Activated CD8-positive, alpha-beta memory T cell treated with anti-CD3 and anti-CD28 coated beads, Interleukin-2, amount 10 ng/mL, durations not matched to agents 7 days and 5 days (primary cell): Measurements from ENCODE around the gene AMN. TPM values are rescaled to one million over a fixed set of nuclear protein-coding genes. Genes with fewer than 3 reads are reported as not detected.

Source experiments
- ATAC-seq: fragments of 150-1000 bp; cut with Tn5 transposase; one replicate; pipeline ENCODE4 v1.10.0; 2021; ENCODE audit warnings: moderate library complexity
- CTCF ChIA-PET: fragments of 350-600 bp; sonication (Branson Sonifier 250); formaldehyde crosslinking; loops from one replicate; lab custom pipeline; 2021; ENCODE audit warnings: antibody characterized with exemption; lab: Charles Lee
- DNase-seq: peaks from one replicate; pipeline ENCODE4 v3.0.0-alpha.2; 2020
- H3K27ac Mint-ChIP-seq: one replicate; pipeline ENCODE4 v1.8.0; 2021; ENCODE audit warnings: mild to moderate bottlenecking, mixed read lengths
- H3K27me3 Mint-ChIP-seq: one replicate; pipeline ENCODE4 v1.8.0; 2021; ENCODE audit warnings: mixed read lengths
- H3K36me3 Mint-ChIP-seq: one replicate; pipeline ENCODE4 v1.8.0; 2021; ENCODE audit warnings: mild to moderate bottlenecking, mixed read lengths
- H3K4me1 Mint-ChIP-seq: one replicate; pipeline ENCODE4 v1.8.0; 2021; ENCODE audit warnings: mixed read lengths
- H3K4me3 Mint-ChIP-seq: one replicate; pipeline ENCODE4 v1.8.0; 2021; ENCODE audit warnings: mild to moderate bottlenecking, moderate library complexity, mixed read lengths
- H3K9me3 Mint-ChIP-seq: one replicate; pipeline ENCODE4 v1.8.0; 2022; ENCODE audit warnings: low read depth, mixed read lengths
- total RNA-seq, 2 experiments: library from RNA; stranded (reverse); gene quantifications; one replicate each; pipeline ENCODE4 v1.2.3, GENCODE V29; 2021

AMN gene
- total RNA-seq, 2 experiments from 2014 or later = 0.35 to 0.53 TPM

- Mint-ChIP-seq H3K27ac (no peak overlapping the region), H3K4me1 (no peaks in the 10 kb centered on the region), H3K36me3 (no peaks in the 10 kb centered on the region), H3K27me3 (no peaks in the 10 kb centered on the region), H3K9me3 (no peaks in the 10 kb centered on the region), H3K4me3 (no peak overlapping the region)
- CTCF ChIA-PET = no interaction called here
- no peak for DNase-seq
- ATAC-seq = no peak
Observed at GRCh38 chr14:102940729-102941362, 18.4 kb downstream of the AMN start.

GRCh38 chr14:102941419-102942011 lies 19.1 kb downstream of the AMN start:
- no peak for ATAC-seq
- Mint-ChIP-seq H3K4me1 (peaks cover 3% of the 10 kb centered on the region), H3K9me3 (no peaks in the 10 kb centered on the region), H3K27ac (no peak overlapping the region), H3K27me3 (no peaks in the 10 kb centered on the region), H3K36me3 (no peaks in the 10 kb centered on the region), H3K4me3 (no peak overlapping the region)
- CTCF ChIA-PET = no interaction called here
- DNase-seq = no peak

- Mint-ChIP-seq H3K9me3 (no peaks in the 10 kb centered on the region), H3K4me1 (peaks cover 7% of the 10 kb centered on the region), H3K27ac (no peak overlapping the region), H3K27me3 (no peaks in the 10 kb centered on the region), H3K36me3 (no peaks in the 10 kb centered on the region), H3K4me3 (no peak overlapping the region)
- no peak for DNase-seq
- ATAC-seq = no peak
- CTCF ChIA-PET = no interaction called here
Observed at GRCh38 chr14:102942069-102942468, 19.6 kb downstream of the AMN start.

GRCh38 chr14:102943454-102943853 lies 21.0 kb downstream of the AMN start:
- no peak for DNase-seq
- H3K4me1 Mint-ChIP-seq = peaks cover 11% of the 10 kb centered on the region
- CTCF ChIA-PET = no interaction called here
- no peak overlapping the region for H3K27ac Mint-ChIP-seq
- no peak for ATAC-seq
- H3K4me3 Mint-ChIP-seq = no peak overlapping the region
- no peaks in the 10 kb centered on the region for H3K36me3 Mint-ChIP-seq
- H3K27me3 Mint-ChIP-seq = no peaks in the 10 kb centered on the region
- no peaks in the 10 kb centered on the region for H3K9me3 Mint-ChIP-seq

- Mint-ChIP-seq H3K4me1 (peaks cover 15% of the 10 kb centered on the region), H3K9me3 (no peaks in the 10 kb centered on the region), H3K4me3 (no peak overlapping the region), H3K36me3 (no peaks in the 10 kb centered on the region), H3K27me3 (no peaks in the 10 kb centered on the region), H3K27ac (no peak overlapping the region)
- ATAC-seq (no peak), DNase-seq (no peak)
- CTCF ChIA-PET = no interaction called here
Observed at GRCh38 chr14:102943979-102944378, 21.5 kb downstream of the AMN start.

- H3K27me3 Mint-ChIP-seq = no peaks in the 10 kb centered on the region
- ATAC-seq (no peak), DNase-seq (no peak)
- CTCF ChIA-PET = no interaction called here
- H3K4me1 Mint-ChIP-seq = peaks cover 22% of the 10 kb centered on the region
- H3K9me3 Mint-ChIP-seq = no peaks in the 10 kb centered on the region
- no peaks in the 10 kb centered on the region for H3K36me3 Mint-ChIP-seq
- H3K27ac Mint-ChIP-seq = no peak overlapping the region
- H3K4me3 Mint-ChIP-seq = no peak overlapping the region
Observed at GRCh38 chr14:102944448-102945330, 22.2 kb downstream of the AMN start.

GRCh38 chr14:102945346-102946130 lies 23.1 kb downstream of the AMN start:
- H3K9me3 Mint-ChIP-seq = no peaks in the 10 kb centered on the region
- CTCF ChIA-PET = no interaction called here

GRCh38 chr14:102947321-102948103 lies 25.0 kb downstream of the AMN start:
- H3K9me3 Mint-ChIP-seq = no peaks in the 10 kb centered on the region
- no peaks in the 10 kb centered on the region for H3K27me3 Mint-ChIP-seq
- no peak for ATAC-seq
- H3K4me1 Mint-ChIP-seq = peaks cover 22% of the 10 kb centered on the region
- no peak for DNase-seq
- H3K27ac Mint-ChIP-seq = no peak overlapping the region
- H3K36me3 Mint-ChIP-seq = no peaks in the 10 kb centered on the region
- CTCF ChIA-PET = no interaction called here
- H3K4me3 Mint-ChIP-seq = no peak overlapping the region

More at GRCh38 chr14:102945346-102946130, 23.1 kb downstream of the AMN start:
- Mint-ChIP-seq H3K4me3 (no peak overlapping the region), H3K36me3 (no peaks in the 10 kb centered on the region), H3K27ac (no peak overlapping the region), H3K27me3 (no peaks in the 10 kb centered on the region), H3K4me1 (peaks cover 22% of the 10 kb centered on the region)
- no peak for DNase-seq
- ATAC-seq = no peak

GRCh38 chr14:102948698-102949061 lies 26.2 kb downstream of the AMN start:
- DNase-seq (no peak), ATAC-seq (no peak)
- CTCF ChIA-PET = no interaction called here
- no peaks in the 10 kb centered on the region for H3K36me3 Mint-ChIP-seq
- H3K27me3 Mint-ChIP-seq = no peaks in the 10 kb centered on the region
- no peak overlapping the region for H3K4me3 Mint-ChIP-seq
- H3K4me1 Mint-ChIP-seq = peaks cover 22% of the 10 kb centered on the region
- peak overlapping the region; percentile 65 for H3K27ac Mint-ChIP-seq
- H3K9me3 Mint-ChIP-seq = no peaks in the 10 kb centered on the region

GRCh38 chr14:102949062-102949800 lies 26.8 kb downstream of the AMN start:
- peak; percentile 58 for DNase-seq
- ATAC-seq = peak; percentile 70
- Mint-ChIP-seq H3K27ac (peak overlapping the region; percentile 65), H3K27me3 (no peaks in the 10 kb centered on the region), H3K9me3 (no peaks in the 10 kb centered on the region), H3K4me3 (no peak overlapping the region), H3K36me3 (no peaks in the 10 kb centered on the region), H3K4me1 (peaks cover 22% of the 10 kb centered on the region)
- CTCF ChIA-PET = no interaction called here

GRCh38 chr14:102949801-102950451 lies 27.5 kb downstream of the AMN start:
- H3K4me1 Mint-ChIP-seq = peaks cover 22% of the 10 kb centered on the region
- ATAC-seq = no peak
- CTCF ChIA-PET = no interaction called here
- no peaks in the 10 kb centered on the region for H3K36me3 Mint-ChIP-seq
- H3K27me3 Mint-ChIP-seq = no peaks in the 10 kb centered on the region
- no peak overlapping the region for H3K4me3 Mint-ChIP-seq
- H3K9me3 Mint-ChIP-seq = no peaks in the 10 kb centered on the region
- no peak overlapping the region for H3K27ac Mint-ChIP-seq
- no peak for DNase-seq

GRCh38 chr14:102951034-102951433 lies 28.6 kb downstream of the AMN start:
- H3K4me1 Mint-ChIP-seq = peaks cover 22% of the 10 kb centered on the region
- H3K36me3 Mint-ChIP-seq = no peaks in the 10 kb centered on the region
- CTCF ChIA-PET = no interaction called here
- no peak for ATAC-seq
- H3K4me3 Mint-ChIP-seq = no peak overlapping the region
- H3K27ac Mint-ChIP-seq = no peak overlapping the region
- no peaks in the 10 kb centered on the region for H3K9me3 Mint-ChIP-seq
- no peaks in the 10 kb centered on the region for H3K27me3 Mint-ChIP-seq
- DNase-seq = no peak
